HepG2 (cell line): ENCODE measurements around the gene WDR18. TPM values are rescaled to one million over a fixed set of nuclear protein-coding genes. Genes with fewer than 3 reads are reported as not detected.

ENCODE experiments used
- AGO2 ChIP-seq: fragments of 200-400 bp; formaldehyde crosslinking; optimal IDR thresholded peaks from 2 replicates; pipeline ENCODE3; 2017; ENCODE audit warnings: mild to moderate bottlenecking, low read depth, low read length, moderate library complexity
- CAMTA2 ChIP-seq: sonication (generic); formaldehyde crosslinking; IDR thresholded peaks from 2 replicates; pipeline ENCODE4 v1.4.0; 2020; ENCODE audit warnings: mild to moderate bottlenecking, missing genetic modification reagents, borderline replicate concordance
- CSRNP1 ChIP-seq: sonication (generic); formaldehyde crosslinking; IDR thresholded peaks from 2 replicates; pipeline ENCODE4 v1.8.1; 2023; ENCODE audit warnings: mild to moderate bottlenecking, missing genetic modification reagents
- EP300 ChIP-seq, 3 experiments: sonication (generic) in 1 of 3; formaldehyde crosslinking in 1 of 3; IDR thresholded peaks; 2 replicates each; pipeline versions ENCODE4 v1.5.1 to v1.6.1; 2011 to 2020; ENCODE audit warnings: low read depth in 2 of 3, low read length in 2 of 3, borderline replicate concordance in 1 of 3, improper control_type of control experiment in 1 of 3, mild to moderate bottlenecking in 1 of 3, missing genetic modification reagents in 1 of 3, moderate library complexity in 1 of 3
- HNRNPH1 ChIP-seq: fragments of 200-400 bp; formaldehyde crosslinking; optimal IDR thresholded peaks from 2 replicates; pipeline ENCODE3; 2017; ENCODE audit warnings: mild to moderate bottlenecking, low read depth, low read length
- HNRNPK ChIP-seq: fragments of 200-400 bp; formaldehyde crosslinking; IDR thresholded peaks from 2 replicates; pipeline ENCODE4 v1.6.1; 2018; ENCODE audit warnings: low read length, low read depth, moderate library complexity, mild to moderate bottlenecking; ENCODE audit not compliant: poor library complexity, severe bottlenecking
- MAFK ChIP-seq, 2 experiments: IDR thresholded peaks in 1 of 2; conservative IDR thresholded peaks in 1 of 2; 2 replicates each; pipeline ENCODE4 v1.6.1; 2011; ENCODE audit warnings: improper control_type of control experiment in 2 of 2, low read length in 2 of 2
- MAZ ChIP-seq, 2 experiments: sonication (generic) in 1 of 2; formaldehyde crosslinking in 1 of 2; IDR thresholded peaks; 2 replicates each; pipeline versions ENCODE4 v1.5.0 to v1.6.1; 2012 to 2020; ENCODE audit warnings: low read depth in 2 of 2, mild to moderate bottlenecking in 2 of 2, borderline replicate concordance in 1 of 2, improper control_type of control experiment in 1 of 2, low read length in 1 of 2, missing genetic modification reagents in 1 of 2, moderate library complexity in 1 of 2
- NR2F2 ChIP-seq: IDR thresholded peaks from 2 replicates; pipeline ENCODE4 v1.6.1; 2012; ENCODE audit warnings: low read depth, inconsistent platforms, borderline replicate concordance
- NRL ChIP-seq: sonication (generic); formaldehyde crosslinking; IDR thresholded peaks from 2 replicates; pipeline ENCODE4 v1.5.0; 2020; ENCODE audit warnings: missing genetic modification reagents, mild to moderate bottlenecking, moderate library complexity, borderline replicate concordance
- PITX1 ChIP-seq: sonication (generic); formaldehyde crosslinking; IDR thresholded peaks from 2 replicates; pipeline ENCODE4 v1.5.1; 2020; ENCODE audit warnings: mild to moderate bottlenecking, missing genetic modification reagents
- PRPF4 ChIP-seq: fragments of 200-400 bp; formaldehyde crosslinking; IDR thresholded peaks from 2 replicates; pipeline ENCODE4 v1.6.1; 2016; ENCODE audit warnings: low read length, low read depth; ENCODE audit not compliant: poor library complexity, severe bottlenecking
- RFX1 ChIP-seq: fragments of 450-650 bp; IDR thresholded peaks from 2 replicates; pipeline ENCODE4 v1.6.1; 2017
- RXRA ChIP-seq: sonication (generic); formaldehyde crosslinking; IDR thresholded peaks from 2 replicates; pipeline ENCODE4 v1.5.1; 2020; ENCODE audit warnings: missing genetic modification reagents
- ZNF251 ChIP-seq: sonication (generic); formaldehyde crosslinking; IDR thresholded peaks from 2 replicates; pipeline ENCODE4 v1.9.0; 2021; ENCODE audit warnings: mild to moderate bottlenecking, missing genetic modification reagents
- ZNF674 ChIP-seq: sonication (generic); formaldehyde crosslinking; IDR thresholded peaks from 2 replicates; pipeline ENCODE4 v1.5.0; 2020; ENCODE audit warnings: low read depth, mild to moderate bottlenecking, missing genetic modification reagents
- ZNF687 ChIP-seq: sonication (generic); formaldehyde crosslinking; IDR thresholded peaks from 2 replicates; pipeline ENCODE4 v1.5.1; 2020; ENCODE audit warnings: mild to moderate bottlenecking, missing genetic modification reagents, moderate library complexity
- polyA plus RNA-seq, 8 experiments: library from polyadenylated mRNA; depleted of rRNA in 3 of 8; stranded (reverse) in 7 of 8; unstranded in 1 of 8; fragments of >200 nt; fragmentation: Illumina TruSeq in 4 of 8; extraction: Trizol in 4 of 8; gene quantifications; 2 replicates each; pipeline versions ENCODE4 v1.2.1 to v1.2.3, GENCODE V29; 2011 to 2016; ENCODE audit warnings: low read depth in 4 of 8, missing spikeins in 1 of 8, mixed read lengths in 1 of 8; ENCODE audit not compliant: insufficient read depth in 1 of 8
- total RNA-seq, 5 experiments: library from RNA; depleted of rRNA; stranded (reverse); fragments of >200 nt; fragmentation: Illumina TruSeq; extraction: Trizol; gene quantifications; 2 replicates each; pipeline ENCODE4 v1.2.3, GENCODE V29; 2016; ENCODE audit warnings: low read depth in 1 of 5
- TF ChIP-seq, protein P1 (sequence below): sonication (generic); formaldehyde crosslinking; IDR thresholded peaks from 2 replicates; pipeline ENCODE4 v1.4.0; 2020; ENCODE audit warnings: missing genetic modification reagents
- TF ChIP-seq, protein P2 (sequence below): sonication (generic); formaldehyde crosslinking; IDR thresholded peaks from 2 replicates; pipeline ENCODE4 v1.4.0; 2020; ENCODE audit warnings: missing genetic modification reagents; ENCODE audit errors: not compliant biosample characterization

WDR18 gene
- total and polyA plus RNA-seq, 2 of the 13 experiments (the other 11 are each of a cell fraction or from before 2014, with no cell fraction given) = 36.4 to 47.6 TPM

DNA sequence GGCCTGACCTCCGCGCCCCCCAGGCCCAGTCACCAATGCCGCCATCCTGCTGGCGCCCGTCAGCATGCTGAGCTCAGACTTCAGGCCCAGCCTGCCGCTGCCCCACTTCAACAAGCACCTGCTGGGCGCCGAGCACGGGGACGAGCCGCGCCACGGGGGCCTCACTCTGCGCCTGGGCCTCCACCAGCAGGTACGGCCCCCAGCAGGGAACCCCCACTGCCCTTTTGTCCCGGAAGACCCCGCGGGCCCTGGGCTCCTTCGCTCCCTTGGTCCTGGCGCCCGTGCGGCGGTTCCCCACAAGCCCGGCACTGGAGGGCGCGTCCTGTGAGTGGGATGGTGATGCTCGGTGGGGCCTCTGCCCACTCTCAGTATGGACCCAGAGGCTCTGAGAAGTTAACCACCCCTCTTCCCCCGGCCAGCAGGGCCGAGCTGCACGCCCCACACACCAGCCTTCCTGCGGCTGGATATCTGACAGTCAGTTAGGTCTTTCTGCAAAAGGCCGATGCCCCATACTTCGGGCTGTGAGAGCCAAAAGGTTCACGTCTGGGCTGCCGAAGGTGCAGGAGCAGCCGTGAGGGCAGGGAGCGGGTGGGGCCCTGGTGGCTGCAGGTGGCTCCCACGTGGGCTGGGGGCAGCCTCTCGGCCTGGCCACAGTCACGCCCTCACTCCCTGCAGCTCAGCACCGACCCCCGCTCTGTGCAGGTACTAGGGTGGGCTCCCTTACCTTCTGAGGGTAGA lies 8.0 kb downstream of the WDR18 start (continued):
- TF ChIP-seq ZNF687 (no peak), HNRNPH1 (no peak), PRPF4 (no peak), MAFK (conservative IDR thresholded peaks at IDR 0.05 in 1 of 2, IDR thresholded peaks at IDR 0.05 in 1 of 2; ENCODE audit: low read length in 2 of 2) (no peak), PITX1 (CRISPR knock-in tag) (no peak), RFX1 (no peak), AGO2 (peak; percentile 62), ZNF251 (no peak), MAZ (IDR thresholded peaks at IDR 0.05; ENCODE audit: borderline replicate concordance, low read depth, low read length) (no peak), MAZ (CRISPR knock-in tag; IDR thresholded peaks at IDR 0.05; ENCODE audit: low read depth) (no peak), CSRNP1 (0 out of 2 replicates have a peak, but pooled peaks have one; percentile 52), ZNF674 (no peak), NRL (peak; percentile 25; the same call in 1 of the 2 replicates), HNRNPK (peak; percentile 67), RXRA (CRISPR knock-in tag) (peak; percentile 37; the same call in 1 of the 2 replicates), NR2F2 (no peak), CAMTA2 (CRISPR knock-in tag) (no peak), EP300 (IDR thresholded peaks at IDR 0.05; ENCODE audit: low read depth in 2 of 2, low read length in 2 of 2) (no peak), EP300 (CRISPR knock-in tag; IDR thresholded peaks at IDR 0.05; ENCODE audit: borderline replicate concordance) (no peak)
- TF ChIP-seq, protein P1, sequence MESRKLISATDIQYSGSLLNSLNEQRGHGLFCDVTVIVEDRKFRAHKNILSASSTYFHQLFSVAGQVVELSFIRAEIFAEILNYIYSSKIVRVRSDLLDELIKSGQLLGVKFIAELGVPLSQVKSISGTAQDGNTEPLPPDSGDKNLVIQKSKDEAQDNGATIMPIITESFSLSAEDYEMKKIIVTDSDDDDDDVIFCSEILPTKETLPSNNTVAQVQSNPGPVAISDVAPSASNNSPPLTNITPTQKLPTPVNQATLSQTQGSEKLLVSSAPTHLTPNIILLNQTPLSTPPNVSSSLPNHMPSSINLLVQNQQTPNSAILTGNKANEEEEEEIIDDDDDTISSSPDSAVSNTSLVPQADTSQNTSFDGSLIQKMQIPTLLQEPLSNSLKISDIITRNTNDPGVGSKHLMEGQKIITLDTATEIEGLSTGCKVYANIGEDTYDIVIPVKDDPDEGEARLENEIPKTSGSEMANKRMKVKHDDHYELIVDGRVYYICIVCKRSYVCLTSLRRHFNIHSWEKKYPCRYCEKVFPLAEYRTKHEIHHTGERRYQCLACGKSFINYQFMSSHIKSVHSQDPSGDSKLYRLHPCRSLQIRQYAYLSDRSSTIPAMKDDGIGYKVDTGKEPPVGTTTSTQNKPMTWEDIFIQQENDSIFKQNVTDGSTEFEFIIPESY (CRISPR knock-in tag) = peak; percentile 97
- TF ChIP-seq, protein P2, sequence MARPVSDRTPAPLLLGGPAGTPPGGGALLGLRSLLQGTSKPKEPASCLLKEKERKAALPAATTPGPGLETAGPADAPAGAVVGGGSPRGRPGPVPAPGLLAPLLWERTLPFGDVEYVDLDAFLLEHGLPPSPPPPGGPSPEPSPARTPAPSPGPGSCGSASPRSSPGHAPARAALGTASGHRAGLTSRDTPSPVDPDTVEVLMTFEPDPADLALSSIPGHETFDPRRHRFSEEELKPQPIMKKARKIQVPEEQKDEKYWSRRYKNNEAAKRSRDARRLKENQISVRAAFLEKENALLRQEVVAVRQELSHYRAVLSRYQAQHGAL (CRISPR knock-in tag) = no peak
